Small intestine (tissue), 7 donors: Measurements from ENCODE around the gene KAT6B. TPM values are rescaled to one million over a fixed set of nuclear protein-coding genes. Genes with fewer than 3 reads are reported as not detected.

Experiments
- DNase-seq, 2 donors: peaks; one replicate each; pipeline versions ENCODE4 v3.0.0 to v3.0.0-alpha.2; 2013
- FAIRE-seq: peaks from 2 replicates; lab custom pipeline; 2012; peaks lifted over from hg19 to GRCh38; lab: Jason Lieb, UNC
- H3K27ac ChIP-seq, 3 donors: one replicate each; pipeline ENCODE4 v1.5.1; 2013; ENCODE audit warnings: low read length in 2 of 3, mild to moderate bottlenecking in 2 of 3, control low read depth in 1 of 3, inconsistent platforms in 1 of 3, low read depth in 1 of 3, moderate library complexity in 1 of 3
- H3K27me3 ChIP-seq, 3 donors: one replicate each; pipeline ENCODE4 v1.6.1; 2013; ENCODE audit warnings: low read length in 3 of 3, inconsistent platforms in 1 of 3; ENCODE audit not compliant: control insufficient read depth in 3 of 3, insufficient read depth in 3 of 3
- H3K36me3 ChIP-seq, 3 donors: one replicate each; pipeline ENCODE4 v1.6.1; 2013; ENCODE audit warnings: low read length in 3 of 3, inconsistent platforms in 1 of 3, low read depth in 1 of 3, mild to moderate bottlenecking in 1 of 3, moderate library complexity in 1 of 3; ENCODE audit not compliant: control insufficient read depth in 3 of 3, insufficient read depth in 2 of 3
- H3K4me1 ChIP-seq, 3 donors: one replicate each; pipeline ENCODE4 v1.6.1; 2013; ENCODE audit warnings: low read length in 2 of 3, inconsistent platforms in 1 of 3, low read depth in 1 of 3, mild to moderate bottlenecking in 1 of 3, moderate library complexity in 1 of 3; ENCODE audit not compliant: control insufficient read depth in 3 of 3, insufficient read depth in 2 of 3
- H3K4me3 ChIP-seq, 3 donors: one replicate each; pipeline ENCODE4 v1.5.1; 2013; ENCODE audit warnings: low read length in 3 of 3, control low read depth in 1 of 3, inconsistent platforms in 1 of 3, low read depth in 1 of 3, mild to moderate bottlenecking in 1 of 3, moderate library complexity in 1 of 3
- H3K9me3 ChIP-seq, 2 donors: one replicate each; pipeline ENCODE4 v1.6.1; 2013; ENCODE audit warnings: low read depth in 1 of 2, low read length in 1 of 2; ENCODE audit not compliant: control insufficient read depth in 2 of 2, insufficient read depth in 1 of 2
- WGBS, 3 donors: extraction: QIAGEN DNeasy Blood & Tissue Kit; methylation state at CpG; one replicate each; pipeline ENCODE4 v1.1.7; 2013; 5-methylcytosine and 5-hydroxymethylcytosine counted together
- polyA plus RNA-seq, 4 donors: library from polyadenylated mRNA; stranded (reverse) in 3 of 4; unstranded in 1 of 4; fragments of 200-250 nt in 3 of 4; fragments of 120-200 nt in 1 of 4; gene quantifications; one replicate each; pipeline versions ENCODE4 v1.2.1 to v1.2.3, GENCODE V29; 2013
- donor health status: healthy with polysubstance abuse.
- donor health status: control.
- donor health status: control.
- donor health status: Bipolar disorder and iron deficiency.
- donor health status: healthy.

The KAT6B gene
- polyA plus RNA-seq, 4 donors: 4.6 to 16.2 (median 5.9) TPM

- H3K27ac ChIP-seq: no peak overlapping the region
- H3K4me3 ChIP-seq: no peak overlapping the region
- WGBS, 3 donors: 76 to 88% (median 84%) methylated on average over 10 of the region's 10 CpGs
- no peaks in the 10 kb centered on the region for H3K4me1 ChIP-seq
- DNase-seq (no peak), FAIRE-seq (no peak)
- no peaks in the 10 kb centered on the region for H3K9me3 ChIP-seq
- H3K27me3 ChIP-seq: no peaks in the 10 kb centered on the region
- no peaks in the 10 kb centered on the region for H3K36me3 ChIP-seq
These were observed 236.3 kb downstream of the KAT6B start for GRCh38 chr10:75062506-75063299.

- Histone ChIP-seq H3K27ac (no peak overlapping the region), H3K27me3 (no peaks in the 10 kb centered on the region), H3K4me1 (no peaks in the 10 kb centered on the region), H3K36me3 (no peaks in the 10 kb centered on the region), H3K4me3 (no peak overlapping the region), H3K9me3 (no peaks in the 10 kb centered on the region)
- DNase-seq (no peak), FAIRE-seq (no peak)
- WGBS, 3 donors: 89 to 91% (median 90%) methylated on average over 8 of the region's 8 CpGs
These were observed 237.2 kb downstream of the KAT6B start for GRCh38 chr10:75063461-75064230.

GRCh38 chr10:75065076-75065475, 238.7 kb downstream of the KAT6B start:
- no peaks in the 10 kb centered on the region for H3K27me3 ChIP-seq
- H3K4me3 ChIP-seq: no peak overlapping the region
- H3K27ac ChIP-seq: no peak overlapping the region
- H3K9me3 ChIP-seq: no peaks in the 10 kb centered on the region
- no peak for DNase-seq
- no peaks in the 10 kb centered on the region for H3K4me1 ChIP-seq
- 90 to 95% (median 95%) methylated on average over 4 of the region's 4 CpGs for WGBS, 3 donors
- no peaks in the 10 kb centered on the region for H3K36me3 ChIP-seq
- FAIRE-seq: no peak

GRCh38 chr10:75066271-75066670, 239.9 kb downstream of the KAT6B start:
- no peaks in the 10 kb centered on the region for H3K27me3 ChIP-seq
- no peaks in the 10 kb centered on the region for H3K9me3 ChIP-seq
- no peaks in the 10 kb centered on the region for H3K4me1 ChIP-seq
- no peak overlapping the region for H3K4me3 ChIP-seq
- no peak for FAIRE-seq
- H3K27ac ChIP-seq: no peak overlapping the region
- no peaks in the 10 kb centered on the region for H3K36me3 ChIP-seq
- no peak for DNase-seq
- WGBS, 3 donors: 88 to 95% (median 93%) methylated on average over 5 of the region's 5 CpGs

- H3K27me3 ChIP-seq: no peaks in the 10 kb centered on the region
- WGBS, 3 donors: 83 to 89% (median 89%) methylated on average over 7 of the region's 7 CpGs
- DNase-seq (no peak), FAIRE-seq (no peak)
- H3K27ac ChIP-seq: no peak overlapping the region
- no peaks in the 10 kb centered on the region for H3K9me3 ChIP-seq
- no peaks in the 10 kb centered on the region for H3K4me1 ChIP-seq
- no peaks in the 10 kb centered on the region for H3K36me3 ChIP-seq
- no peak overlapping the region for H3K4me3 ChIP-seq
These were observed 240.9 kb downstream of the KAT6B start for GRCh38 chr10:75067272-75067671.

- Histone ChIP-seq H3K4me3 (no peak overlapping the region), H3K4me1 (no peaks in the 10 kb centered on the region), H3K27ac (no peak overlapping the region), H3K27me3 (no peaks in the 10 kb centered on the region), H3K36me3 (no peaks in the 10 kb centered on the region), H3K9me3 (no peaks in the 10 kb centered on the region)
- 68 to 86% (median 75%) methylated on average over 6 of the region's 6 CpGs for WGBS, 3 donors
- DNase-seq: no peak
- FAIRE-seq: no peak
These were observed 242.1 kb downstream of the KAT6B start for GRCh38 chr10:75068523-75068922.

GRCh38 chr10:75070476-75070875, 244.1 kb downstream of the KAT6B start:
- Histone ChIP-seq H3K27me3 (no peaks in the 10 kb centered on the region), H3K27ac (no peak overlapping the region), H3K36me3 (no peaks in the 10 kb centered on the region), H3K4me3 (no peak overlapping the region), H3K9me3 (no peaks in the 10 kb centered on the region), H3K4me1 (no peaks in the 10 kb centered on the region)
- DNase-seq (no peak), FAIRE-seq (no peak)
- 83 to 88% (median 87%) methylated on average over 11 of the region's 11 CpGs for WGBS, 3 donors

GRCh38 chr10:75070961-75071428, 244.6 kb downstream of the KAT6B start:
- no peaks in the 10 kb centered on the region for H3K36me3 ChIP-seq
- 68 to 82% (median 82%) methylated on average over 7 of the region's 7 CpGs for WGBS, 3 donors
- no peaks in the 10 kb centered on the region for H3K4me1 ChIP-seq
- no peak overlapping the region for H3K4me3 ChIP-seq
- FAIRE-seq (no peak), DNase-seq (no peak)
- H3K27me3 ChIP-seq: no peaks in the 10 kb centered on the region
- H3K27ac ChIP-seq: no peak overlapping the region
- H3K9me3 ChIP-seq: no peaks in the 10 kb centered on the region
